Peyer's patch (tissue), 4 donors: ENCODE data around the gene CFD.

ENCODE experiments used
- CTCF ChIP-seq, 6 experiments: fragments of 450-650 bp in 4 of 6; fragments of 200-600 bp in 2 of 6; sonication (generic) in 1 of 6; IDR thresholded peaks; one replicate each; pipeline ENCODE4 v1.5.1; 2017 to 2019; ENCODE audit warnings: antibody characterized with exemption in 6 of 6, mild to moderate bottlenecking in 3 of 6, moderate library complexity in 1 of 6
- POLR2A ChIP-seq, 2 donors: fragments of 450-650 bp; IDR thresholded peaks; one replicate each; pipeline ENCODE4 v1.5.1; 2017; ENCODE audit warnings: antibody characterized with exemption in 2 of 2, mild to moderate bottlenecking in 2 of 2, moderate library complexity in 2 of 2

DNA sequence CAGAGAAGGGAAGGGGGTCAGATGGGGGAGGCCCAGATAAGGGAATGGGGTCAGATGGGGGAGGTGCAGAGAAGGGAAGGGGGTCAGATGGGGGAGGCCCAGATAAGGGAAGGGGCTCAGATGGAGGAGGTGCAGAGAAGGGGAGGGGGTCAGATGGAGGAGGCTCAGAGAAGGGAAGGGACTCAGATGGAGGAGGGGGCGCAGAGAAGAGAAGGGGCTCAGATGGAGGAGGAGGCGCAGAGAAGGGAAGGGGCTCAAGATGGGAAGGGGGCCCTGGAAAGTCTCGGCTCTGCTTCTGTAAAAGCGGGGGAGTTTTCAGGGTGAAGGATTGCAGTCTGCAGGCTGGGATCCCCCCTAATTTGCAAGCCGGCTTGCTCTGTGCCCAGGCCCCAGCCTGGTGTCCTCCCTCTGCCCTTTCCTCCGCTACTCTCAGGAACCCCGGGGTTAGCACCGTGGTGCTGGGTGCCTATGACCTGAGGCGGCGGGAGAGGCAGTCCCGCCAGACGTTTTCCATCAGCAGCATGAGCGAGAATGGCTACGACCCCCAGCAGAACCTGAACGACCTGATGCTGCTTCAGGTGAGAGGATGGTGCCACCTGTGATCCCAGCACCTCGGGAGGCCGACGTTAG lies 30.2 kb upstream of the CFD start:
- no peak for TF ChIP-seq CTCF (IDR thresholded peaks at IDR 0.05)
- no peak for TF ChIP-seq POLR2A (IDR thresholded peaks at IDR 0.05)
